CD4-positive, alpha-beta T cell (primary cell): ENCODE data around the gene DCTN1. TPM values are rescaled to one million over a fixed set of nuclear protein-coding genes. Genes with fewer than 3 reads are reported as not detected.

ENCODE experiments used
- ATAC-seq: fragments of 200-7000 bp; cut with Tn5 transposase; one replicate; pipeline ENCODE4 v1.10.0; 2022; ENCODE audit warnings: mild to moderate bottlenecking; ENCODE audit not compliant: poor library complexity
- CTCF ChIA-PET: fragments of 350-600 bp; sonication (Branson Sonifier 250); formaldehyde crosslinking; loops from one replicate; lab custom pipeline; 2021; ENCODE audit warnings: antibody characterized with exemption, inconsistent platforms; lab: Charles Lee
- POLR2A ChIA-PET: fragments of 350-600 bp; sonication (Branson Sonifier 250); formaldehyde crosslinking; loops from one replicate; lab custom pipeline; 2021; ENCODE audit warnings: antibody characterized with exemption, inconsistent platforms; lab: Charles Lee
- DNase-seq, 14 experiments: peaks; one replicate each; pipeline ENCODE4 v3.0.0-alpha.2; 2013 to 2020; ENCODE audit warnings: mixed read lengths in 2 of 14
- H3K27ac ChIP-seq, 2 donors: one replicate each; pipeline versions ENCODE4 v1.5.1 to v1.7.0; 2013; ENCODE audit warnings: low read length in 2 of 2, low read depth in 1 of 2, mild to moderate bottlenecking in 1 of 2
- H3K27me3 ChIP-seq, 2 experiments: 1 replicate in 1 of 2; 2 replicates in 1 of 2; pipeline versions ENCODE4 v1.6.1 to v1.7.0; 2013; ENCODE audit warnings: low read length in 2 of 2, control low read depth in 1 of 2, mild to moderate bottlenecking in 1 of 2, moderate library complexity in 1 of 2; ENCODE audit not compliant: insufficient read depth in 2 of 2, control insufficient read depth in 1 of 2
- H3K36me3 ChIP-seq: one replicate; pipeline ENCODE4 v1.6.1; 2013; ENCODE audit warnings: low read length, control low read depth; ENCODE audit not compliant: insufficient read depth
- H3K4me1 ChIP-seq: one replicate; pipeline ENCODE4 v1.6.1; 2013; ENCODE audit warnings: low read length, control low read depth; ENCODE audit not compliant: insufficient read depth
- H3K4me3 ChIP-seq: one replicate; pipeline ENCODE4 v1.5.1; 2013; ENCODE audit warnings: mild to moderate bottlenecking, low read length, moderate library complexity
- H3K9me3 ChIP-seq, 2 experiments: 1 replicate in 1 of 2; 2 replicates in 1 of 2; pipeline versions ENCODE4 v1.6.1 to v1.7.0; 2013; ENCODE audit warnings: low read length in 2 of 2, mild to moderate bottlenecking in 2 of 2, control low read depth in 1 of 2, moderate library complexity in 1 of 2; ENCODE audit not compliant: control insufficient read depth in 1 of 2, insufficient read depth in 1 of 2
- H3K27ac Mint-ChIP-seq: one replicate; pipeline ENCODE4 v1.8.0; 2020; ENCODE audit warnings: mixed read lengths
- H3K27me3 Mint-ChIP-seq: one replicate; pipeline ENCODE4 v1.8.0; 2021; ENCODE audit warnings: mixed read lengths
- H3K36me3 Mint-ChIP-seq: one replicate; pipeline ENCODE4 v1.8.0; 2021; ENCODE audit warnings: low read depth, mixed read lengths
- H3K4me1 Mint-ChIP-seq: one replicate; pipeline ENCODE4 v1.8.0; 2021; ENCODE audit warnings: low read depth, mixed read lengths
- H3K4me3 Mint-ChIP-seq: one replicate; pipeline ENCODE4 v1.8.0; 2020; ENCODE audit warnings: mild to moderate bottlenecking, mixed read lengths
- H3K9me3 Mint-ChIP-seq: one replicate; pipeline ENCODE4 v1.8.0; 2020; ENCODE audit warnings: mixed read lengths
- CTCF ChIP-seq: fragments of 200-600 bp; IDR thresholded peaks from one replicate; pipeline ENCODE4 v1.8.0; 2022; ENCODE audit warnings: antibody characterized with exemption, mild to moderate bottlenecking
- intact Hi-C, 2 experiments: fragments of 100-400 bp; cut with DNase I in 1 of 2; cut with micrococcal nuclease in 1 of 2; formaldehyde crosslinking; loops; one replicate each; pipeline versions ENCODE4 v1.15.1 to v1.9.0; 2023 to 2025; cut with DNase I, micrococcal nuclease
- total RNA-seq, 174 experiments: library from RNA in 2 of 174; stranded (reverse) in 2 of 174; gene quantifications; one replicate each; pipeline ENCODE4 v1.2.3 and lab custom pipeline; 2021 to 2026

DCTN1 gene
- total RNA-seq, 2 experiments from 2014 or later = 51.4 to 60.7 TPM

- H3K27me3 ChIP-seq = no peaks in the 10 kb centered on the region
- H3K27me3 Mint-ChIP-seq = no peaks in the 10 kb centered on the region
- H3K27ac ChIP-seq = no peak overlapping the region
- no peaks in the 10 kb centered on the region for H3K36me3 ChIP-seq
- CTCF ChIA-PET = no interaction called here
- POLR2A ChIA-PET = no interaction called here
- H3K4me3 ChIP-seq = no peak overlapping the region
- DNase-seq (peak in 4 of 14 experiments; percentile 10 to 66 (median 58)), ATAC-seq (peak; percentile 71)
- H3K27ac Mint-ChIP-seq = no peak overlapping the region
- H3K4me1 ChIP-seq = no peaks in the 10 kb centered on the region
- H3K4me3 Mint-ChIP-seq = no peak overlapping the region
- TF ChIP-seq CTCF = peak; percentile 59
- H3K9me3 ChIP-seq = no peaks in the 10 kb centered on the region
- H3K36me3 Mint-ChIP-seq = no peaks in the 10 kb centered on the region
- no peaks in the 10 kb centered on the region for H3K4me1 Mint-ChIP-seq
- H3K9me3 Mint-ChIP-seq = no peaks in the 10 kb centered on the region
- intact Hi-C loops = loop anchor here (2.0 to 10.0 kb wide), 4 partner anchors 135 to 575 kb away; partner anchors contain the start of genes STAMBP (in 2 of the 2) and SEMA4F (in 1 of the 2)
These were observed 19.7 kb upstream of the DCTN1 start for GRCh38 chr2:74399785-74400184.

- H3K27ac ChIP-seq = no peak overlapping the region
- no peaks in the 10 kb centered on the region for H3K9me3 Mint-ChIP-seq
- DNase-seq (no peak), ATAC-seq (no peak)
- H3K27ac Mint-ChIP-seq = no peak overlapping the region
- H3K27me3 Mint-ChIP-seq = no peaks in the 10 kb centered on the region
- H3K4me3 ChIP-seq = no peak overlapping the region
- H3K4me1 ChIP-seq = peaks cover 8% of the 10 kb centered on the region
- CTCF ChIA-PET = no interaction called here
- POLR2A ChIA-PET = no interaction called here
- intact Hi-C loops = loop anchor here (10.0 kb wide), 3 partner anchors 139 to 571 kb away; partner anchors contain the start of genes STAMBP (in 2 of the 2) and SEMA4F (in 1 of the 2)
- TF ChIP-seq CTCF = no peak
- H3K9me3 ChIP-seq = no peaks in the 10 kb centered on the region
- no peak overlapping the region for H3K4me3 Mint-ChIP-seq
- H3K4me1 Mint-ChIP-seq = peaks cover 9% of the 10 kb centered on the region
- H3K27me3 ChIP-seq = peaks cover 0 to 5% of the 10 kb centered on the region in 2 experiments
- peaks cover 4% of the 10 kb centered on the region for H3K36me3 Mint-ChIP-seq
- no peaks in the 10 kb centered on the region for H3K36me3 ChIP-seq
These were observed 16.0 kb upstream of the DCTN1 start for GRCh38 chr2:74396149-74396548.

- ATAC-seq = no peak
- H3K4me1 Mint-ChIP-seq = peaks cover 9% of the 10 kb centered on the region
These were observed 13.4 kb upstream of the DCTN1 start for GRCh38 chr2:74393525-74393924.

More at GRCh38 chr2:74393525-74393924, 13.4 kb upstream of the DCTN1 start:
- ChIA-PET POLR2A (no interaction called here), CTCF (no interaction called here)
- Mint-ChIP-seq H3K36me3 (peaks cover 4% of the 10 kb centered on the region), H3K27ac (no peak overlapping the region), H3K9me3 (no peaks in the 10 kb centered on the region), H3K27me3 (no peaks in the 10 kb centered on the region), H3K4me3 (no peak overlapping the region)
- no peak for DNase-seq
- no peak overlapping the region for H3K4me3 ChIP-seq
- H3K4me1 ChIP-seq = peaks cover 26% of the 10 kb centered on the region
- intact Hi-C loops = loop anchor here (2.0 to 10.0 kb wide), 9 partner anchors 79 to 656 kb away; partner anchors contain the start of genes STAMBP (in 2 of the 2), MOB1A (in 1 of the 2), MRPL53 (in 1 of the 2) and MTHFD2 (in 1 of the 2)
- H3K27me3 ChIP-seq = peaks cover 0 to 5% of the 10 kb centered on the region in 2 experiments
- no peaks in the 10 kb centered on the region for H3K9me3 ChIP-seq
- no peak overlapping the region for H3K27ac ChIP-seq
- no peak for TF ChIP-seq CTCF
- no peaks in the 10 kb centered on the region for H3K36me3 ChIP-seq
